Stimulated activated naive CD8-positive, alpha-beta T cell treated with anti-CD3 and anti-CD28 coated beads, Interleukin-15, Interleukin-2, amounts not matched to agents 100 ng/mL and 50 ng/mL, for 24 hours (primary cell): ENCODE measurements around the gene SCARF2.
"Not testable (repeated sequence)": the region's sequence is repeated elsewhere in the genome, so short reads cannot be mapped to it uniquely, and the experiment has no call there.

Source experiments
- H3K27ac Mint-ChIP-seq: one replicate; pipeline ENCODE4 v1.8.0; 2021; ENCODE audit warnings: mild to moderate bottlenecking, mixed read lengths
- H3K27me3 Mint-ChIP-seq: one replicate; pipeline ENCODE4 v1.8.0; 2021; ENCODE audit warnings: mixed read lengths
- H3K36me3 Mint-ChIP-seq: one replicate; pipeline ENCODE4 v1.8.0; 2021; ENCODE audit warnings: low read depth, mixed read lengths
- H3K4me1 Mint-ChIP-seq: one replicate; pipeline ENCODE4 v1.8.0; 2021; ENCODE audit warnings: low read depth, mixed read lengths
- H3K4me3 Mint-ChIP-seq: one replicate; pipeline ENCODE4 v1.8.0; 2021; ENCODE audit warnings: mild to moderate bottlenecking, mixed read lengths
- H3K9me3 Mint-ChIP-seq: one replicate; pipeline ENCODE4 v1.8.0; 2021; ENCODE audit warnings: mixed read lengths

Gene SCARF2

GRCh38 chr22:20420157-20420842 is 17.3 kb downstream of the SCARF2 start:
- Mint-ChIP-seq H3K36me3 (no peaks in the 10 kb centered on the region), H3K27me3 (peaks cover 7% of the 10 kb centered on the region), H3K27ac (no peak overlapping the region), H3K4me3 (no peak overlapping the region), H3K4me1 (no peaks in the 10 kb centered on the region), H3K9me3 (no peaks in the 10 kb centered on the region)

GRCh38 chr22:20419664-20419951 is 18.0 kb downstream of the SCARF2 start:
- Mint-ChIP-seq H3K36me3 (no peaks in the 10 kb centered on the region), H3K27me3 (peaks cover 7% of the 10 kb centered on the region), H3K4me3 (no peak overlapping the region), H3K27ac (no peak overlapping the region), H3K4me1 (no peaks in the 10 kb centered on the region), H3K9me3 (no peaks in the 10 kb centered on the region)

GRCh38 chr22:20418211-20418788 is 19.3 kb downstream of the SCARF2 start:
- Mint-ChIP-seq H3K27me3 (no peaks in the 10 kb centered on the region), H3K4me1 (no peaks in the 10 kb centered on the region), H3K36me3 (no peaks in the 10 kb centered on the region), H3K4me3 (no peak overlapping the region), H3K9me3 (no peaks in the 10 kb centered on the region), H3K27ac (no peak overlapping the region)

- not testable (repeated sequence) for H3K9me3 Mint-ChIP-seq, H3K27me3 Mint-ChIP-seq, H3K27ac Mint-ChIP-seq, H3K36me3 Mint-ChIP-seq, H3K4me1 Mint-ChIP-seq, H3K4me3 Mint-ChIP-seq
Measured at GRCh38 chr22:20415699-20416098, 21.9 kb downstream of the SCARF2 start.

GRCh38 chr22:20415241-20415640 is 22.4 kb downstream of the SCARF2 start:
- H3K4me3 Mint-ChIP-seq, H3K27ac Mint-ChIP-seq, H3K36me3 Mint-ChIP-seq, H3K27me3 Mint-ChIP-seq, H3K4me1 Mint-ChIP-seq, H3K9me3 Mint-ChIP-seq: not testable (repeated sequence)

- no peaks in the 10 kb centered on the region for H3K4me1 Mint-ChIP-seq
- no peaks in the 10 kb centered on the region for H3K9me3 Mint-ChIP-seq
- H3K27ac Mint-ChIP-seq: no peak overlapping the region
- no peak overlapping the region for H3K4me3 Mint-ChIP-seq
- no peaks in the 10 kb centered on the region for H3K27me3 Mint-ChIP-seq
- H3K36me3 Mint-ChIP-seq: no peaks in the 10 kb centered on the region
Measured at GRCh38 chr22:20414450-20414849, 23.2 kb downstream of the SCARF2 start.

GRCh38 chr22:20414059-20414440 is 23.6 kb downstream of the SCARF2 start:
- Mint-ChIP-seq H3K27ac (no peak overlapping the region), H3K27me3 (no peaks in the 10 kb centered on the region), H3K4me1 (no peaks in the 10 kb centered on the region), H3K9me3 (no peaks in the 10 kb centered on the region), H3K36me3 (no peaks in the 10 kb centered on the region), H3K4me3 (no peak overlapping the region)

- H3K4me3 Mint-ChIP-seq: no peak overlapping the region
- H3K4me1 Mint-ChIP-seq: no peaks in the 10 kb centered on the region
- no peaks in the 10 kb centered on the region for H3K9me3 Mint-ChIP-seq
- no peaks in the 10 kb centered on the region for H3K36me3 Mint-ChIP-seq
- no peak overlapping the region for H3K27ac Mint-ChIP-seq
- H3K27me3 Mint-ChIP-seq: no peaks in the 10 kb centered on the region
Measured at GRCh38 chr22:20413217-20414058, 24.2 kb downstream of the SCARF2 start.

GRCh38 chr22:20412474-20413216 is 25.0 kb downstream of the SCARF2 start:
- H3K4me1 Mint-ChIP-seq: no peaks in the 10 kb centered on the region
- H3K27ac Mint-ChIP-seq: no peak overlapping the region
- no peak overlapping the region for H3K4me3 Mint-ChIP-seq
- no peaks in the 10 kb centered on the region for H3K36me3 Mint-ChIP-seq
- H3K9me3 Mint-ChIP-seq: no peaks in the 10 kb centered on the region
- H3K27me3 Mint-ChIP-seq: no peaks in the 10 kb centered on the region

- H3K27me3 Mint-ChIP-seq, H3K27ac Mint-ChIP-seq, H3K4me3 Mint-ChIP-seq, H3K9me3 Mint-ChIP-seq, H3K4me1 Mint-ChIP-seq: not testable (repeated sequence)
- peaks cover 19% of the 10 kb centered on the region for H3K36me3 Mint-ChIP-seq
Measured at GRCh38 chr22:20409385-20409784, 28.2 kb downstream of the SCARF2 start.

- H3K4me3 Mint-ChIP-seq: no peak overlapping the region
- no peaks in the 10 kb centered on the region for H3K27me3 Mint-ChIP-seq
- H3K27ac Mint-ChIP-seq: no peak overlapping the region
- peaks cover under 1% of the 10 kb centered on the region for H3K4me1 Mint-ChIP-seq
- H3K36me3 Mint-ChIP-seq: peaks cover 21% of the 10 kb centered on the region
- no peaks in the 10 kb centered on the region for H3K9me3 Mint-ChIP-seq
Measured at GRCh38 chr22:20408891-20409290, 28.7 kb downstream of the SCARF2 start.

GRCh38 chr22:20407829-20408228 is 29.8 kb downstream of the SCARF2 start:
- Mint-ChIP-seq H3K36me3 (peaks cover 30% of the 10 kb centered on the region), H3K4me1 (peaks cover 3% of the 10 kb centered on the region), H3K27me3 (no peaks in the 10 kb centered on the region), H3K9me3 (no peaks in the 10 kb centered on the region), H3K4me3 (no peak overlapping the region), H3K27ac (no peak overlapping the region)

GRCh38 chr22:20406686-20407408 is 30.8 kb downstream of the SCARF2 start:
- Mint-ChIP-seq H3K4me1 (peaks cover 3% of the 10 kb centered on the region), H3K9me3 (no peaks in the 10 kb centered on the region), H3K27ac (no peak overlapping the region), H3K4me3 (no peak overlapping the region), H3K36me3 (peaks cover 30% of the 10 kb centered on the region), H3K27me3 (no peaks in the 10 kb centered on the region)

- Mint-ChIP-seq H3K9me3 (no peaks in the 10 kb centered on the region), H3K4me3 (no peak overlapping the region), H3K36me3 (peaks cover 30% of the 10 kb centered on the region), H3K27ac (no peak overlapping the region), H3K27me3 (no peaks in the 10 kb centered on the region), H3K4me1 (peaks cover 3% of the 10 kb centered on the region)
Measured at GRCh38 chr22:20405931-20406685, 31.5 kb downstream of the SCARF2 start.
